CD14-positive monocyte (primary cell): Measurements from ENCODE around the gene RAB24. TPM values are rescaled to one million over a fixed set of nuclear protein-coding genes. Genes with fewer than 3 reads are reported as not detected.

Source experiments
- DNase-seq, 3 donors: peaks; one replicate each; pipeline ENCODE4 v3.0.0-alpha.2; 2011 to 2022
- H2AFZ ChIP-seq: 2 replicates; pipeline ENCODE4 v1.6.0; 2012; ENCODE audit warnings: mild to moderate bottlenecking, low read depth, low read length, inconsistent platforms; ENCODE audit not compliant: insufficient read depth, poor library complexity, severe bottlenecking
- H3K27ac ChIP-seq, 2 donors: 1 replicate in 1 of 2; 2 replicates in 1 of 2; pipeline ENCODE4 v1.5.1; 2012 to 2013; ENCODE audit warnings: low read length in 2 of 2, control low read depth in 1 of 2, inconsistent platforms in 1 of 2, low read depth in 1 of 2, mild to moderate bottlenecking in 1 of 2
- H3K27me3 ChIP-seq, 2 donors: one replicate each; pipeline versions ENCODE4 v1.6.0 to v1.6.1; 2011 to 2013; ENCODE audit warnings: low read length in 2 of 2; ENCODE audit not compliant: control insufficient read depth in 2 of 2, insufficient read depth in 2 of 2
- H3K36me3 ChIP-seq, 2 donors: replicated peaks in 1 of 2; 1 replicate in 1 of 2; 2 replicates in 1 of 2; pipeline versions ENCODE4 v1.5.1 to v1.6.1; 2012 to 2013; ENCODE audit warnings: low read length in 2 of 2, control low read depth in 1 of 2, inconsistent platforms in 1 of 2, mild to moderate bottlenecking in 1 of 2; ENCODE audit not compliant: insufficient read depth in 2 of 2, control insufficient read depth in 1 of 2
- H3K4me1 ChIP-seq, 2 donors: 1 replicate in 1 of 2; 2 replicates in 1 of 2; pipeline versions ENCODE4 v1.5.1 to v1.6.1; 2012 to 2013; ENCODE audit warnings: low read length in 2 of 2, control low read depth in 1 of 2, inconsistent platforms in 1 of 2, mild to moderate bottlenecking in 1 of 2, moderate library complexity in 1 of 2; ENCODE audit not compliant: insufficient read depth in 2 of 2, control insufficient read depth in 1 of 2
- H3K4me2 ChIP-seq: replicated peaks from 2 replicates; pipeline ENCODE3; 2012; ENCODE audit warnings: low read length, moderate library complexity, mild to moderate bottlenecking; ENCODE audit not compliant: poor library complexity, severe bottlenecking; ENCODE audit errors: extremely low read depth
- H3K4me3 ChIP-seq, 3 experiments: fragments of 200-600 bp in 1 of 3; sonication (generic) in 1 of 3; replicated peaks in 1 of 3; 1 replicate in 2 of 3; 2 replicates in 1 of 3; pipeline ENCODE4 v1.5.1; 2011 to 2013; ENCODE audit warnings: low read length in 3 of 3, mild to moderate bottlenecking in 3 of 3, control low read depth in 2 of 3, low read depth in 2 of 3, inconsistent platforms in 1 of 3, moderate library complexity in 1 of 3
- H3K79me2 ChIP-seq: 2 replicates; pipeline ENCODE4 v1.6.0; 2012; ENCODE audit warnings: mild to moderate bottlenecking, control low read depth, inconsistent platforms, low read length, moderate library complexity; ENCODE audit not compliant: insufficient read depth
- H3K9ac ChIP-seq: 2 replicates; pipeline ENCODE4 v1.6.0; 2017; ENCODE audit warnings: low read length, mild to moderate bottlenecking; ENCODE audit not compliant: insufficient read depth, poor library complexity, severe bottlenecking
- H3K9me3 ChIP-seq, 2 donors: replicated peaks in 1 of 2; 1 replicate in 1 of 2; 2 replicates in 1 of 2; pipeline versions ENCODE4 v1.5.1 to v1.6.1; 2012 to 2013; ENCODE audit warnings: low read length in 2 of 2, control low read depth in 1 of 2; ENCODE audit not compliant: control insufficient read depth in 1 of 2, insufficient read depth in 1 of 2
- H4K20me1 ChIP-seq: 2 replicates; pipeline ENCODE4 v1.6.0; 2012; ENCODE audit warnings: mild to moderate bottlenecking, low read length, control low read depth, moderate library complexity; ENCODE audit not compliant: insufficient read depth
- H3K27ac Mint-ChIP-seq, 7 donors: one replicate each; pipeline ENCODE4 v1.8.0; 2020; ENCODE audit warnings: mild to moderate bottlenecking in 7 of 7, mixed read lengths in 7 of 7, moderate library complexity in 6 of 7, inconsistent platforms in 2 of 7
- H3K27me3 Mint-ChIP-seq, 3 donors: one replicate each; pipeline ENCODE4 v1.8.0; 2021 to 2022; ENCODE audit warnings: low read depth in 3 of 3, mild to moderate bottlenecking in 3 of 3, mixed read lengths in 3 of 3, moderate library complexity in 3 of 3, inconsistent platforms in 1 of 3
- H3K36me3 Mint-ChIP-seq, 2 donors: one replicate each; pipeline ENCODE4 v1.8.0; 2020; ENCODE audit warnings: mixed read lengths in 2 of 2, inconsistent platforms in 1 of 2, mild to moderate bottlenecking in 1 of 2
- H3K4me1 Mint-ChIP-seq: one replicate; pipeline ENCODE4 v1.8.0; 2020; ENCODE audit warnings: mild to moderate bottlenecking, mixed read lengths
- H3K4me3 Mint-ChIP-seq, 2 donors: one replicate each; pipeline ENCODE4 v1.8.0; 2020; ENCODE audit warnings: mild to moderate bottlenecking in 2 of 2, mixed read lengths in 2 of 2, moderate library complexity in 1 of 2
- H3K9me3 Mint-ChIP-seq, 7 donors: one replicate each; pipeline ENCODE4 v1.8.0; 2020 to 2022; ENCODE audit warnings: mixed read lengths in 7 of 7, mild to moderate bottlenecking in 6 of 7, moderate library complexity in 6 of 7, inconsistent platforms in 2 of 7
- WGBS: methylation state at CpG from one replicate; pipeline ENCODE4 v1.1.5; 2013; ENCODE audit warnings: missing lambda C conversion rate; ENCODE audit not compliant: insufficient coverage; 5-methylcytosine and 5-hydroxymethylcytosine counted together
- intact Hi-C, 2 donors: fragments of 100-400 bp; cut with micrococcal nuclease; formaldehyde crosslinking; loops; one replicate each; pipeline versions ENCODE4 v1.15.0 to v1.15.1; 2023
- polyA plus RNA-seq, 3 donors: library from polyadenylated mRNA; depleted of rRNA in 1 of 3; unstranded in 2 of 3; stranded (reverse) in 1 of 3; fragments of 300-500 nt in 2 of 3; fragments of >200 nt in 1 of 3; fragmentation: Illumina TruSeq in 2 of 3; gene quantifications; 1 replicate in 2 of 3; 2 replicates in 1 of 3; pipeline ENCODE4 v1.2.3, GENCODE V29; 2012 to 2021
- TF ChIP-seq, protein P1 (sequence below): fragments of 200-600 bp; IDR thresholded peaks from one replicate; pipeline ENCODE4 v1.8.0; 2022; ENCODE audit warnings: antibody characterized with exemption, mild to moderate bottlenecking

RAB24 gene
- polyA plus RNA-seq, 3 donors, result 74.3 to 465 (median 94.4) TPM

DNA sequence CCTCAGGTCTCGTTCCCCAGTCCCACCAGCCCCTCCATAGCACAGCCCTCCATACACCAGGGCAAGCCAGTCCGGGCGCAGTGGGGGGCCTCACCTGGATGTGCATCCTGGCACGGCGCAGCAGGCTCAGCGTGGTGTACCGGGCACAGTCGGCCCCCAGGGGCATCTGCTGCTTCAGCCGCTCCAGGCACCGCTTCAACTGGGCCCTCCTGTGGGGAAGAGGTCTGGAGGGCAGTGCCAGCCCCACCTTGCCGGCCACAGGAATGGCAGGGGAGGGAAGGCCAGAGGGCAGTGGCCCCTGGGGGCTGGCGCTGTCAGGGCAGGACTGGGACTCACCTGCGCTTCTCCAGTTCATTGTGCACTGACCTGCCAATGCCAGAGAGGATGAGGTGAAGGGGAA lies 6.8 kb upstream of the RAB24 start:
- Mint-ChIP-seq H3K4me3 (peak overlapping the region in 1 of 2 donors; percentile 89), H3K27ac (peak overlapping the region in 6 of 7 donors; percentile 64 to 98 (median 89))
- intact Hi-C loops, result loop anchor here (5.0 to 10.0 kb wide), 4 partner anchors 37 to 284 kb away; partner anchors contain the start of genes DOK3 (in 1 of the 2), PDLIM7 (in 1 of the 2) and TMED9 (in 1 of the 2)

GRCh38 chr5:177309351-177310191 lies 6.1 kb upstream of the RAB24 start:
- Histone ChIP-seq H3K27me3 (no peaks in the 10 kb centered on the region), H3K27ac (peak overlapping the region; percentile 16 to 95), H3K9ac (peak overlapping the region; percentile 15), H3K4me3 (peak overlapping the region in 1 of 3 experiments; percentile 97), H3K36me3 (peaks cover 17 to 19% of the 10 kb centered on the region in 2 donors), H4K20me1 (peaks cover 57% of the 10 kb centered on the region), H3K9me3 (no peaks in the 10 kb centered on the region), H3K79me2 (peaks cover 90% of the 10 kb centered on the region), H3K4me1 (peaks cover 86 to 96% of the 10 kb centered on the region in 2 donors), H2AFZ (no peak overlapping the region), H3K4me2 (peak overlapping the region; percentile 100)
- peaks cover 0 to 1% (median 0%) of the 10 kb centered on the region in 3 donors for H3K27me3 Mint-ChIP-seq
- WGBS, result 27% methylated on average over 9 of the region's 10 CpGs
- TF ChIP-seq, protein P1, sequence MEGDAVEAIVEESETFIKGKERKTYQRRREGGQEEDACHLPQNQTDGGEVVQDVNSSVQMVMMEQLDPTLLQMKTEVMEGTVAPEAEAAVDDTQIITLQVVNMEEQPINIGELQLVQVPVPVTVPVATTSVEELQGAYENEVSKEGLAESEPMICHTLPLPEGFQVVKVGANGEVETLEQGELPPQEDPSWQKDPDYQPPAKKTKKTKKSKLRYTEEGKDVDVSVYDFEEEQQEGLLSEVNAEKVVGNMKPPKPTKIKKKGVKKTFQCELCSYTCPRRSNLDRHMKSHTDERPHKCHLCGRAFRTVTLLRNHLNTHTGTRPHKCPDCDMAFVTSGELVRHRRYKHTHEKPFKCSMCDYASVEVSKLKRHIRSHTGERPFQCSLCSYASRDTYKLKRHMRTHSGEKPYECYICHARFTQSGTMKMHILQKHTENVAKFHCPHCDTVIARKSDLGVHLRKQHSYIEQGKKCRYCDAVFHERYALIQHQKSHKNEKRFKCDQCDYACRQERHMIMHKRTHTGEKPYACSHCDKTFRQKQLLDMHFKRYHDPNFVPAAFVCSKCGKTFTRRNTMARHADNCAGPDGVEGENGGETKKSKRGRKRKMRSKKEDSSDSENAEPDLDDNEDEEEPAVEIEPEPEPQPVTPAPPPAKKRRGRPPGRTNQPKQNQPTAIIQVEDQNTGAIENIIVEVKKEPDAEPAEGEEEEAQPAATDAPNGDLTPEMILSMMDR, result peak; percentile 96
- peaks cover 82% of the 10 kb centered on the region for H3K4me1 Mint-ChIP-seq
- peak overlapping the region; percentile 27 to 43 for H3K4me3 Mint-ChIP-seq
- peak overlapping the region; percentile 34 to 98 (median 80) for H3K27ac Mint-ChIP-seq
- DNase-seq, result peak; percentile 57 to 72 (median 62)
- intact Hi-C loops, result loop anchor here (5.0 to 10.0 kb wide), 6 partner anchors 38 to 285 kb away; partner anchors contain the start of genes TMED9 (in 2 of the 2), DOK3 (in 1 of the 2), LMAN2 (in 1 of the 2) and PDLIM7 (in 1 of the 2)
- H3K36me3 Mint-ChIP-seq, result peaks cover 24 to 31% of the 10 kb centered on the region in 2 donors
- H3K9me3 Mint-ChIP-seq, result peaks cover 0 to 3% (median 0%) of the 10 kb centered on the region in 7 donors

More for the DNA sequence above, 6.8 kb upstream of the RAB24 start:
- Mint-ChIP-seq H3K36me3 (peaks cover 17 to 27% of the 10 kb centered on the region in 2 donors), H3K27me3 (peaks cover 0 to 3% (median 0%) of the 10 kb centered on the region in 3 donors), H3K4me1 (peaks cover 74% of the 10 kb centered on the region), H3K9me3 (peaks cover 0 to 3% (median 0%) of the 10 kb centered on the region in 7 donors)
- Histone ChIP-seq H3K4me3 (peak overlapping the region in 2 of 3 experiments; percentile 68 to 97), H4K20me1 (peaks cover 49% of the 10 kb centered on the region), H3K4me1 (peaks cover 78 to 89% of the 10 kb centered on the region in 2 donors), H3K27ac (peak overlapping the region; percentile 30 to 68), H3K9me3 (no peaks in the 10 kb centered on the region), H3K9ac (peak overlapping the region; percentile 53), H3K4me2 (peak overlapping the region; percentile 100), H3K36me3 (peaks cover 13 to 14% of the 10 kb centered on the region in 2 donors), H3K79me2 (peaks cover 90% of the 10 kb centered on the region), H2AFZ (no peak overlapping the region), H3K27me3 (no peaks in the 10 kb centered on the region)
- WGBS, result 87% methylated on average over 12 of the region's 13 CpGs
- DNase-seq, result no peak
- TF ChIP-seq, protein P1, result no peak
